Amygdala (tissue), 56 donors: ENCODE data around the gene NAXD.
"Not testable (repeated sequence)": the region's sequence is repeated elsewhere in the genome, so short reads cannot be mapped to it uniquely, and the experiment has no call there.

Experiments
- DNase-seq, 56 donors: peaks; one replicate each; lab custom pipeline; 2025; lab: John Stamatoyannopoulos, UW

Gene NAXD

DNA sequence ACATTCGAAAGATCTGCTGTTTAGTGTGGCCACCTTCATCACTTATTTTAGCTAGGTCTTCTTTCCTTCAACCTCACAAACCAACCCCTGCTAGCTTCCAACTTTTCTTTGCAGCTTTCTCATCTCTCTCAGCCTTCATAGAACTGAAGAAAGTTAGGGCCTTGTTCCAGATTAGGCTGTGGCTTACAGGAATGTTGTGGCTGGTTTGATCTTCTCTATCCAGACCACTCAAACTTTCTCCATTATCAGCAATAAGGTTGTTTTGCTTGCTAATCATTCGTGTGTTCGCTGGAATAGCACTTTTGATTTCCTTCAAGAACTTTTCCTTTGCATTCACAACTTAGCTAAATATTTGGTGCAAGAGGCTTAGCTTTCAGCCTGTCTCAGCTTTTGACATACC lies 45.9 kb downstream of the NAXD start:
- DNase-seq = no peak

- DNase-seq = no peak
These were observed 46.7 kb downstream of the NAXD start for GRCh38 chr13:110662091-110662490.

- DNase-seq = no peak
These were observed 47.6 kb downstream of the NAXD start for GRCh38 chr13:110662777-110663443.

GRCh38 chr13:110663491-110663890 lies 48.1 kb downstream of the NAXD start:
- no peak for DNase-seq

GRCh38 chr13:110664041-110664440 lies 48.7 kb downstream of the NAXD start:
- no peak for DNase-seq

DNA sequence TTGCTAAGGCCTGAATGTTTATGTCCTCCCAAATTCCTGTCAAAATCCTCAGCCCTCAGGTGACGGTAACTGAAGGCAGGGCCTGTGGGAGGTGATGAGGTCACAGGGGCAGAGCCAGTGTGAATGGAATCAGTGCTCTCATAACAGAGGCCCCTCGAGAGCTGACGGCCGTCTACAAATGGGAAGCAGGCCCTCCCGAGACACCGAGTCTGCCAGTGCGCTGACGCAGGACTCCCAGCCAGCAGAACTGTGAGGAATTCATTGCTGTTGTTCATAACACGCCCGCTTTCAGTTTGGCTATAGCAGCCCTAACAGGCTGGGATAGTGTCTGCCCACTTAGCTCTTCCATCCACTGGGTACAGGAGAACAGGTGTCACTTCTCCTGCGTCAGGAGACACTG lies 49.3 kb downstream of the NAXD start:
- no peak for DNase-seq

DNA sequence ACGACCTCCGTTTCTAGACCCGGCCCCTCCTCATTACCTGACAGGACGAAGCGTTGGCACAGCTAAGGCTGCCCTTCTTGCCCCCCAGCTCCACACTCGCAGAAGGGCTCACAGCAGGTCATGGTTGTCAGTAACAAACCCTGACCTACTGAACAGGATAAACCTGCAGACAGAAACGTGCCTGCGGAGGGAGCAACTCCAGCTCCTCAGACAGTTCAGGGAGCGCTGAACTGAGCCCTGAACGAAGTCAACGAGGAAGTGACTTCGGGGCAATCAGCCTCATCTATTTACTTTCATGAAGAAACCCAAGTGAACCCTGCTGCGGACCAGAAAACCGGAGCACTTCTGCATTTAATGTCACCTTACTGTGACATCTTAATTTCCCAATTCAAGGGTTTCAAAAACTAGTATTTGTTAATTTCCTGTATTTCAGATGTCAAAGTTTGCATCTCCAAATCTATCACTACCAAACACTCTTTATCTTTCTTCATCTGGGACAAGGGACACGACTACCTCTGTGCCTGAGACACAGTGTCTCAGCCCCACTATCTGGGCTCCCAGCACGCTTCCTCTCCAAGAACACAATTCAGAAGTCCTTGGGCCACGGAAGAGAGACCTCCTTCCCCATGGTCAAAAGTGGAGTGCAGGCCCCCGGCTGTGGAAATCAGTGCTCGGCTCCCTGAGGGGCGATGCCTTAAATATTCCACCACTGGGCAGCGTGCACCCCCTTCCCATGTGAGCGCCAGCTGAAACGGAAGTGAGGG lies 50.3 kb downstream of the NAXD start:
- no peak for DNase-seq

- DNase-seq = no peak
These were observed 50.8 kb downstream of the NAXD start for GRCh38 chr13:110666255-110666533.

DNA sequence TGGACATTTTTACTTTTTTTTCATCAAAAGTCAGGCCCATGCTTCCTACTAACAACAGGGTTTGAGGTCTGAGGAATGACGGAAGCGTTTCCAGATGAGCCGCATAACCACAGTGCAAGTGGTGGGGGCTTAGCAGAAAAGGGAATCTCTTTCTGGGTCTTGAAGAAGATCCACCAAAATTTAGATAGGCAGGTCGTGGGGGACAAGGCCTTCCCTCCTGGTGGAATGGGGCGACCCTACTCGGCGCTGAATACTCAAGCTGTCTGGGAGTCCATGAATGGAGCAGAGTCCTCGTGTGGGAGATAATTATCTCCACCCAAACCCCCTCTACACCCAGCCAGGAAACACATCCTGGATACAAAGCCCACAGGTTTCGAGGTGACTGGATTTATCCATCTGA lies 53.7 kb downstream of the NAXD start:
- no peak for DNase-seq

- not testable (repeated sequence) for DNase-seq
These were observed 54.5 kb downstream of the NAXD start for GRCh38 chr13:110669814-110670213.

DNA sequence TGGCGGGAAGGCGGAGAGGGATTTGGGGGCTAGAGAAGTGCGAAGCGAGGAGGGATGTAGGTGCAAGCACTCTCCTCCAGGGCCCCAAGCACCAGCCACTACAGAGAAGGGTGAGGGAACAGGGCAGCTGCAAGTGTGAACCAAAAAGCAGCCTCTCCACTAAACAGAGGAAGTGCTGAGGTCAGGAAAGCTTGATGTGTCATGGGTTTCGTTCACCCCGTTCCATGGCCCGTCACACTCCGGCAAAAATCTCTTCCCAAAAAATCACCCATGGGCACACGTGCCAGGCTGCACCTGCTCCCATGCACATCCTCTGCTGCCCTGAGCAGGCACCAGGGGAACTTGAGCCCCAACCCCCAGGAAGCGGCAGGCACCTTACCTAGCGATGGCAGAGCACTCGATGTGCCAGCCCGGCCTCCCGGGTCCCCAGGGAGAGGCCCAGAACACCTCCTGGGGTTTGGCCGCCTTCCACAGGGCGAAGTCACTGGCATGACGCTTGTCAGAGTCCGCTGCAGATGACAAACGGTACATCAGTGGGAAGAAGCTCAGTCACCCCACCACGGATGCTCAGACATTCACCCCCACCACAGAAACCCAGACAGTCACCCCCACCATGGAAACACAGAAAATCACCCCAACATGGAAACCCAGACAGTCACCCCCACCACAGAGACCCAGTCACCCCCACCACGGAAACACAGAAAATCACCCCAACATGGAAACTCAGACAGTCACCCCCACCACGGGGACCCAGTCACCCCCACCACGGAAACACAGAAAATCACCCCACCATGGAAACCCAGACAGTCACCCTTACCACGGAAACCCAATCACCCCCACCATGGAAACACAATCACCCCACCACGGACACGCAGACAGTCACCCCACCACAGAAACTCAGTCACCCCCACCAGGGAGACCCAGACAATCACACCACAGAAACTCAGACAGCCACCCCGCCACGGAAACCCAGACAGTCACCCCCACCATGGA lies 61.5 kb downstream of the NAXD start:
- no peak for DNase-seq

- DNase-seq = no peak
These were observed 62.6 kb downstream of the NAXD start for GRCh38 chr13:110677731-110678545.

GRCh38 chr13:110680852-110681251 lies 65.5 kb downstream of the NAXD start:
- no peak for DNase-seq

GRCh38 chr13:110681868-110682550 lies 66.7 kb downstream of the NAXD start:
- no peak for DNase-seq

GRCh38 chr13:110682746-110683145 lies 67.4 kb downstream of the NAXD start:
- DNase-seq = no peak

DNA sequence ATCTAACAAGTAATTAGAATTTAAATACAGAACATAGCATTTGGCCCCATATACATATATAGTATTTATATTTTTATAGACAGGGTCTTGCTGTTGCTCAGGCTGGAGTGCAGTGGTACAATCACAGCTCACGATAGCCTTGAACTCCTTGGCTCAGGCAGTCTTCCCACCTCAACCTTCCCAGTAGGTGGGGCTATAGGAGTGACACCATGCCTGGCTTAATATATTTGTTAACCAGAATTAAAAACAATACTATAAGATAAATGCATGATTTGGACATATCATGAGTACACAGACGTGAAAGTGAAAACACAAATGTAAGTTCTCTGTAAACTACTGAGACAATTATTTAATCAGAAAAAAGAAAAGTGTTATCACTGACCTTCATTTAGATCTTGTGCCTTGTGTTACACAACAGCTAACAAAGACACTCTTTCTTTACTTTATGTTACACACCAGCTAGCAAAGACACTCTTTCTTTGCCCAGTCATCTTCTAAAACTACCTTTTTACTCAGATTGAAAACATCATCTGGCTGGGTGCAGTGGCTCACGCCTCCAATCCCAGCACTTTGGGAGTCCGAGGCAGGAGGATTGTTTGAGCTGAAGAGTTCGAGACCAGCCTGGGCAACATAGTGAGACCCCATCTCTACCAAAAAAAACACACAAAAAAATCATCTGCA lies 68.0 kb downstream of the NAXD start:
- DNase-seq = no peak

- no peak for DNase-seq
These were observed 68.6 kb downstream of the NAXD start for GRCh38 chr13:110683921-110684320.

- no peak for DNase-seq
These were observed 69.2 kb downstream of the NAXD start for GRCh38 chr13:110684388-110685056.
